ENCODE measurements around the gene ZNF644. TPM values are rescaled to one million over a fixed set of nuclear protein-coding genes. Genes with fewer than 3 reads are reported as not detected.
A peak's percentile ranks its signal among the peaks of the same experiment; 100 is the strongest.

The ZNF644 gene
- total RNA-seq, 1 donor from 2014 or later: 98.4 TPM

- peaks cover 46% of the 10 kb centered on the region for H3K36me3 Mint-ChIP-seq (ENCODE audit: low read depth)
- ChIA-PET POLR2A (no interaction called here), CTCF (interaction anchor here (5.7 kb wide), 1 partner anchor 150 kb away, joined by 60 read pairs; no protein-coding TSS in a partner anchor)
- intact Hi-C loops (cut with micrococcal nuclease): loop anchor here (10.0 kb wide), 1 partner anchor 51 kb away; no protein-coding TSS in a partner anchor
- H3K4me1 Mint-ChIP-seq: peaks cover 83% of the 10 kb centered on the region
- TF ChIP-seq CTCF (IDR thresholded peaks at IDR 0.05): no peak
- ATAC-seq (ENCODE audit: low read depth) (no peak), DNase-seq (no peak)
- H3K27me3 Mint-ChIP-seq: no peaks in the 10 kb centered on the region
- no peaks in the 10 kb centered on the region for H3K9me3 Mint-ChIP-seq
- H3K4me3 Mint-ChIP-seq: no peak overlapping the region
- no peak overlapping the region for H3K27ac Mint-ChIP-seq
These were observed 5.9 kb downstream of the ZNF644 start for GRCh38 chr1:91015794-91016550.

- Mint-ChIP-seq H3K27me3 (no peaks in the 10 kb centered on the region), H3K36me3 (ENCODE audit: low read depth) (peaks cover 40% of the 10 kb centered on the region), H3K27ac (peak overlapping the region; percentile 32), H3K4me3 (no peak overlapping the region), H3K4me1 (peaks cover 83% of the 10 kb centered on the region), H3K9me3 (no peaks in the 10 kb centered on the region)
- no peak for DNase-seq
- no peak for TF ChIP-seq CTCF (IDR thresholded peaks at IDR 0.05)
- ATAC-seq (ENCODE audit: low read depth): no peak
- POLR2A ChIA-PET: no interaction called here
- CTCF ChIA-PET: interaction anchor here (5.7 kb wide), 1 partner anchor 150 kb away, joined by 60 read pairs; no protein-coding TSS in a partner anchor
- intact Hi-C loops (cut with micrococcal nuclease): loop anchor here (10.0 kb wide), 1 partner anchor 51 kb away; no protein-coding TSS in a partner anchor
These were observed 6.5 kb downstream of the ZNF644 start for GRCh38 chr1:91015358-91015780.

GRCh38 chr1:91014475-91014874, 7.4 kb downstream of the ZNF644 start:
- no peak for DNase-seq
- Mint-ChIP-seq H3K36me3 (ENCODE audit: low read depth) (peaks cover 35% of the 10 kb centered on the region), H3K4me1 (peaks cover 81% of the 10 kb centered on the region), H3K27me3 (no peaks in the 10 kb centered on the region), H3K27ac (no peak overlapping the region), H3K9me3 (no peaks in the 10 kb centered on the region), H3K4me3 (no peak overlapping the region)
- ATAC-seq (ENCODE audit: low read depth): no peak
- ChIA-PET CTCF (interaction anchor here (5.7 kb wide), 1 partner anchor 151 kb away, joined by 60 read pairs; no protein-coding TSS in a partner anchor), POLR2A (no interaction called here)
- intact Hi-C loops (cut with micrococcal nuclease): loop anchor here (10.0 kb wide), 1 partner anchor 50 kb away; no protein-coding TSS in a partner anchor
- TF ChIP-seq CTCF (IDR thresholded peaks at IDR 0.05): no peak

GRCh38 chr1:91013302-91013701, 8.5 kb downstream of the ZNF644 start:
- DNase-seq (no peak), ATAC-seq (ENCODE audit: low read depth) (no peak)
- no peaks in the 10 kb centered on the region for H3K9me3 Mint-ChIP-seq
- H3K4me3 Mint-ChIP-seq: no peak overlapping the region
- TF ChIP-seq CTCF (IDR thresholded peaks at IDR 0.05): no peak
- POLR2A ChIA-PET: no interaction called here
- peaks cover 26% of the 10 kb centered on the region for H3K36me3 Mint-ChIP-seq (ENCODE audit: low read depth)
- H3K27me3 Mint-ChIP-seq: no peaks in the 10 kb centered on the region
- CTCF ChIA-PET: interaction anchor here (1.6 kb wide), 1 partner anchor 152 kb away, joined by 8 read pairs; no protein-coding TSS in a partner anchor
- intact Hi-C loops (cut with micrococcal nuclease): loop anchor here (10.0 kb wide), 1 partner anchor 49 kb away; no protein-coding TSS in a partner anchor
- no peak overlapping the region for H3K27ac Mint-ChIP-seq
- peaks cover 77% of the 10 kb centered on the region for H3K4me1 Mint-ChIP-seq

GRCh38 chr1:91012196-91012595, 9.6 kb downstream of the ZNF644 start:
- CTCF ChIA-PET: interaction anchor here (1.6 kb wide), 1 partner anchor 153 kb away, joined by 8 read pairs; no protein-coding TSS in a partner anchor
- ATAC-seq (ENCODE audit: low read depth): no peak

More at GRCh38 chr1:91012196-91012595, 9.6 kb downstream of the ZNF644 start:
- no peak overlapping the region for H3K4me3 Mint-ChIP-seq
- H3K27ac Mint-ChIP-seq: peak overlapping the region; percentile 26
- H3K9me3 Mint-ChIP-seq: no peaks in the 10 kb centered on the region
- intact Hi-C loops (cut with micrococcal nuclease): loop anchor here (10.0 kb wide), 1 partner anchor 47 kb away; no protein-coding TSS in a partner anchor
- no peak for DNase-seq
- no peaks in the 10 kb centered on the region for H3K27me3 Mint-ChIP-seq
- H3K4me1 Mint-ChIP-seq: peaks cover 76% of the 10 kb centered on the region
- peaks cover 29% of the 10 kb centered on the region for H3K36me3 Mint-ChIP-seq (ENCODE audit: low read depth)
- no peak for TF ChIP-seq CTCF (IDR thresholded peaks at IDR 0.05)
- POLR2A ChIA-PET: no interaction called here

Data from activated B cell treated with CpG ODN at 0.5 μM for 24 hours (primary cell).